HL-60 (cell line): ENCODE results near the gene RSPH6A.
"Not testable (repeated sequence)": the region's sequence is repeated elsewhere in the genome, so short reads cannot be mapped to it uniquely, and the experiment has no call there.

Source experiments
- CTCF ChIP-seq: IDR thresholded peaks from one replicate; pipeline ENCODE4 v1.5.1; 2011; ENCODE audit warnings: low read length, control low read depth, inconsistent platforms; ENCODE audit not compliant: insufficient read depth
- POLR2AphosphoS5 ChIP-seq: IDR thresholded peaks from 2 replicates; pipeline ENCODE4 v1.6.1; 2012; ENCODE audit warnings: low read depth
- REST ChIP-seq: IDR thresholded peaks from 2 replicates; pipeline ENCODE4 v1.6.1; 2012; ENCODE audit warnings: low read depth; ENCODE audit not compliant: insufficient replicate concordance
- SPI1 ChIP-seq: IDR thresholded peaks from 2 replicates; pipeline ENCODE4 v1.6.1; 2012; ENCODE audit warnings: low read depth, mild to moderate bottlenecking, borderline replicate concordance

- TF ChIP-seq POLR2AphosphoS5, CTCF, SPI1, REST: not testable (repeated sequence)
Observed at GRCh38 chr19:45799541-45799940, 15.6 kb downstream of the RSPH6A start.
